NCI-H1694 (cell line): ENCODE data around the gene MARK2.

Experiments
- DNase-seq: peaks from one replicate; lab custom pipeline; 2025; lab: John Stamatoyannopoulos, UW

Gene MARK2

GRCh38 chr11:63909591-63910506 lies 70.9 kb downstream of the MARK2 start:
- peak; percentile 10 for DNase-seq

- no peak for DNase-seq
Measured at GRCh38 chr11:63910675-63911074, 71.8 kb downstream of the MARK2 start.

GRCh38 chr11:63911440-63911839 lies 72.5 kb downstream of the MARK2 start:
- DNase-seq, result no peak

GRCh38 chr11:63911876-63912275 lies 73.0 kb downstream of the MARK2 start:
- no peak for DNase-seq

GRCh38 chr11:63912678-63913077 lies 73.8 kb downstream of the MARK2 start:
- no peak for DNase-seq

GRCh38 chr11:63913866-63914830 lies 75.2 kb downstream of the MARK2 start:
- DNase-seq, result no peak

GRCh38 chr11:63914896-63915691 lies 76.2 kb downstream of the MARK2 start:
- no peak for DNase-seq

- peak; percentile 14 for DNase-seq
Measured at GRCh38 chr11:63915961-63916836, 77.3 kb downstream of the MARK2 start.

- peak; percentile 38 for DNase-seq
Measured at GRCh38 chr11:63916837-63917691, 78.2 kb downstream of the MARK2 start, which contains the start of gene RCOR2. Gene RCOR2 (minus strand): TSS chr11:63917164. CDS start chr11:63916456, 708 bp downstream.

- peak; percentile 84 for DNase-seq
Measured at GRCh38 chr11:63917692-63918506, 79.0 kb downstream of the MARK2 start.

GRCh38 chr11:63918507-63919191 lies 79.7 kb downstream of the MARK2 start:
- no peak for DNase-seq

- DNase-seq, result no peak
Measured at GRCh38 chr11:63919267-63920125, 80.6 kb downstream of the MARK2 start.

GRCh38 chr11:63920126-63920938 lies 81.4 kb downstream of the MARK2 start:
- no peak for DNase-seq

- no peak for DNase-seq
Measured at GRCh38 chr11:63920939-63921417, 82.1 kb downstream of the MARK2 start.

- no peak for DNase-seq
Measured at GRCh38 chr11:63922673-63923192, 83.8 kb downstream of the MARK2 start.

GRCh38 chr11:63923319-63923718 lies 84.4 kb downstream of the MARK2 start:
- DNase-seq, result no peak
